GM21390 (cell line): ENCODE measurements around the gene THAP7.

Experiments used
- ATAC-seq: cut with Tn5 transposase; IDR thresholded peaks from one replicate; pipeline ENCODE4 v1.9.1; 2021; ENCODE audit not compliant: unreplicated experiment

The THAP7 gene

GRCh38 chr22:21031545-21032036 lies 29.7 kb upstream of the THAP7 start:
- no peak for ATAC-seq

- no peak for ATAC-seq
Observed at GRCh38 chr22:21030621-21031544, 29.0 kb upstream of the THAP7 start.

GRCh38 chr22:21030032-21030431 lies 28.1 kb upstream of the THAP7 start:
- ATAC-seq = no peak

- no peak for ATAC-seq
Observed at GRCh38 chr22:21029486-21030025, 27.6 kb upstream of the THAP7 start.

GRCh38 chr22:21028277-21029251 lies 26.6 kb upstream of the THAP7 start:
- ATAC-seq = no peak

- no peak for ATAC-seq
Observed at GRCh38 chr22:21026783-21027692, 25.1 kb upstream of the THAP7 start.

GRCh38 chr22:21025763-21026755 lies 24.1 kb upstream of the THAP7 start:
- ATAC-seq = no peak

- ATAC-seq = no peak
Observed at GRCh38 chr22:21025266-21025665, 23.3 kb upstream of the THAP7 start.

- ATAC-seq = no peak
Observed at GRCh38 chr22:21022955-21023614, 21.2 kb upstream of the THAP7 start.

- ATAC-seq = no peak
Observed at GRCh38 chr22:21022507-21022906, 20.6 kb upstream of the THAP7 start.

- no peak for ATAC-seq
Observed at GRCh38 chr22:21020802-21021429, 19.0 kb upstream of the THAP7 start.

- no peak for ATAC-seq
Observed at GRCh38 chr22:21018314-21018713, 16.4 kb upstream of the THAP7 start.

- ATAC-seq = no peak
Observed at GRCh38 chr22:21016644-21017420, 14.9 kb upstream of the THAP7 start.

- ATAC-seq = no peak
Observed at GRCh38 chr22:21015466-21016006, 13.6 kb upstream of the THAP7 start.

- no peak for ATAC-seq
Observed at GRCh38 chr22:21014726-21015465, 13.0 kb upstream of the THAP7 start, which contains the start of gene P2RX6. TSS of gene P2RX6 (plus strand) at chr22:21015165. CDS start at chr22:21015175, 10 bp downstream.

- peak; percentile 67 for ATAC-seq
Observed at GRCh38 chr22:21014202-21014725, 12.3 kb upstream of the THAP7 start.
